ENCODE results near the gene SAFB.

GRCh38 chr19:5580161-5580571 is 42.7 kb upstream of the SAFB start:
- TF ChIP-seq CTCF (IDR thresholded peaks at IDR 0.05; ENCODE audit: borderline replicate concordance, extremely low read depth, low read length, poor library complexity, severe bottlenecking) (no peak), EZH2 (IDR thresholded peaks at IDR 0.05; ENCODE audit: borderline replicate concordance, low read depth, low read length, severe bottlenecking) (no peak)

All from DND-41 (cell line).